ENCODE results near the gene MPO. TPM values are rescaled to one million over a fixed set of nuclear protein-coding genes. Genes with fewer than 3 reads are reported as not detected.

MPO gene
- total and polyA plus RNA-seq, 10 of the 15 experiments (the other 5 are each of a cell fraction or from before 2014, with no cell fraction given): 0.06 to 0.49 (median 0.14) TPM

DNA sequence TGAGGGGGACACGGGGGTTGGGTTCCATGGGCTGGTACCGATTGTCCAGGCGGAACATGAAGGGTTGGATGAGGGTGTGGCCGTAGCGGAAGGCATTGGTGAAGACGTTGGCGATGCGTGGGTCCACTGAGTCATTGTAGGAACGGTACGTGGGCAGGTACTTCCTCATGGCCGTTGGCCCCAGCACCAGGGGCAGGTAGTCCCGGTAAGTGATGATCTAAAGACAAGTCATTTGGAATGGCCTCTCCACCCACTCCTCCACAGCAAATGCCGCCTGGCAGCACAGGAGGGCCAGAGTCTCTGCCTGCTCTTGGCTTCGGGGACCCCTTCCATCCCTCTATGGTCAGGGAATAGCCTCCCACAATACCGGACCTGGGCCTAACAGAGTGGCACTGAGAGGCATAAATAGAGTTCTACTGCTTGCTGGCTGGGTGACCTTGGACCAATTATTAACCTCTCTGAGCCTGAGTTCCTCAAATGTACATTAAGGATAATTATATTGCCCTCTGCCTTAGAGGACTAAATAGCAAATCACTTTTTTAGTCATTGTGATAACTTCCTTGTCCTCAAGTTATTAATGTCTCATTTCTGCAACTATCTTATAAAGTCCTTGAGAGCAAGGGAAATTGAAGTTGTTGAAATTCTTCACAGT is 7.2 kb downstream of the MPO start:
- in situ Hi-C loops (cut with MboI) (no loop called here), intact Hi-C loops (cut with micrococcal nuclease; ENCODE audit: unreplicated experiment) (no loop called here)
- FAIRE-seq (no peak), ATAC-seq (peak; percentile 60), DNase-seq (ENCODE audit: low read depth, low spot score) (no peak)
- H3K4me3 ChIP-seq: no peak overlapping the region
- H2AFZ ChIP-seq (ENCODE audit: control insufficient read depth, low read depth, low read length): no peak overlapping the region
- ChIA-PET RAD21 (ENCODE audit: unreplicated experiment) (no interaction called here), POLR2A (no interaction called here), CTCF (interaction anchor here (1.6 kb wide), 1 partner anchor 30 kb away, joined by 4 read pairs; no protein-coding TSS in a partner anchor), SMC1A (ENCODE audit: uncharacterized antibody, unreplicated experiment) (no interaction called here)
- H3K4me2 ChIP-seq (ENCODE audit: control insufficient read depth, insufficient read depth): no peak overlapping the region
- H3K4me1 ChIP-seq (ENCODE audit: control insufficient read depth, insufficient read depth, low read length): no peaks in the 10 kb centered on the region; the same call in 1 of the 2 replicates
- no peaks in the 10 kb centered on the region; a peak in 1 of 4 replicates for H3K27me3 ChIP-seq (replicated peaks in 1 of 2; ENCODE audit: control insufficient read depth in 2 of 2, insufficient read depth in 2 of 2, low read length in 1 of 2)
- TF ChIP-seq SMARCA5 (IDR thresholded peaks at IDR 0.05) (0 out of 2 replicates have a peak, but pooled peaks have one; percentile 35), IRF4 (IDR thresholded peaks at IDR 0.05; ENCODE audit: low read depth, low read length) (peak; percentile 53; the same call in 1 of the 2 replicates), DPF2 (IDR thresholded peaks at IDR 0.05) (peak; percentile 63; the same call in 1 of the 2 replicates), ATF7 (IDR thresholded peaks at IDR 0.05; ENCODE audit: low read depth) (0 out of 2 replicates have a peak, but pooled peaks have one; percentile 11), RUNX3 (IDR thresholded peaks at IDR 0.05; ENCODE audit: low read length) (peak; percentile 27; the same call in 1 of the 2 replicates), BCL11A (IDR thresholded peaks at IDR 0.05; ENCODE audit: low read depth, low read length) (0 out of 2 replicates have a peak, but pooled peaks have one; percentile 34), POU2F2 (IDR thresholded peaks at IDR 0.05; ENCODE audit: borderline replicate concordance, low read depth, low read length) (no peak), CREM (IDR thresholded peaks at IDR 0.05; ENCODE audit: low read depth) (peak; percentile 24; the same call in 1 of the 2 replicates), RB1 (IDR thresholded peaks at IDR 0.05; ENCODE audit: borderline replicate concordance) (no peak), KDM1A (IDR thresholded peaks at IDR 0.05; ENCODE audit: borderline replicate concordance) (no peak), IKZF1 (conservative IDR thresholded peaks at IDR 0.05) (peak; percentile 51; the same call in 1 of the 2 replicates), JUNB (IDR thresholded peaks at IDR 0.05) (peak; percentile 29; the same call in 1 of the 2 replicates), KAT2A (conservative IDR thresholded peaks at IDR 0.05; ENCODE audit: control insufficient read depth, low read depth, low read length) (no peak), PAX5 (IDR thresholded peaks at IDR 0.05; ENCODE audit: borderline replicate concordance, low read depth, low read length) (peak; percentile 26; the same call in 1 of the 2 replicates)
- TF ChIP-seq, protein P1, sequence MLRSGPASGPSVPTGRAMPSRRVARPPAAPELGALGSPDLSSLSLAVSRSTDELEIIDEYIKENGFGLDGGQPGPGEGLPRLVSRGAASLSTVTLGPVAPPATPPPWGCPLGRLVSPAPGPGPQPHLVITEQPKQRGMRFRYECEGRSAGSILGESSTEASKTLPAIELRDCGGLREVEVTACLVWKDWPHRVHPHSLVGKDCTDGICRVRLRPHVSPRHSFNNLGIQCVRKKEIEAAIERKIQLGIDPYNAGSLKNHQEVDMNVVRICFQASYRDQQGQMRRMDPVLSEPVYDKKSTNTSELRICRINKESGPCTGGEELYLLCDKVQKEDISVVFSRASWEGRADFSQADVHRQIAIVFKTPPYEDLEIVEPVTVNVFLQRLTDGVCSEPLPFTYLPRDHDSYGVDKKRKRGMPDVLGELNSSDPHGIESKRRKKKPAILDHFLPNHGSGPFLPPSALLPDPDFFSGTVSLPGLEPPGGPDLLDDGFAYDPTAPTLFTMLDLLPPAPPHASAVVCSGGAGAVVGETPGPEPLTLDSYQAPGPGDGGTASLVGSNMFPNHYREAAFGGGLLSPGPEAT (IDR thresholded peaks at IDR 0.05; ENCODE audit: low read depth): no peak
- TF ChIP-seq, protein P2, sequence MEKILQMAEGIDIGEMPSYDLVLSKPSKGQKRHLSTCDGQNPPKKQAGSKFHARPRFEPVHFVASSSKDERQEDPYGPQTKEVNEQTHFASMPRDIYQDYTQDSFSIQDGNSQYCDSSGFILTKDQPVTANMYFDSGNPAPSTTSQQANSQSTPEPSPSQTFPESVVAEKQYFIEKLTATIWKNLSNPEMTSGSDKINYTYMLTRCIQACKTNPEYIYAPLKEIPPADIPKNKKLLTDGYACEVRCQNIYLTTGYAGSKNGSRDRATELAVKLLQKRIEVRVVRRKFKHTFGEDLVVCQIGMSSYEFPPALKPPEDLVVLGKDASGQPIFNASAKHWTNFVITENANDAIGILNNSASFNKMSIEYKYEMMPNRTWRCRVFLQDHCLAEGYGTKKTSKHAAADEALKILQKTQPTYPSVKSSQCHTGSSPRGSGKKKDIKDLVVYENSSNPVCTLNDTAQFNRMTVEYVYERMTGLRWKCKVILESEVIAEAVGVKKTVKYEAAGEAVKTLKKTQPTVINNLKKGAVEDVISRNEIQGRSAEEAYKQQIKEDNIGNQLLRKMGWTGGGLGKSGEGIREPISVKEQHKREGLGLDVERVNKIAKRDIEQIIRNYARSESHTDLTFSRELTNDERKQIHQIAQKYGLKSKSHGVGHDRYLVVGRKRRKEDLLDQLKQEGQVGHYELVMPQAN (conservative IDR thresholded peaks at IDR 0.05): no peak
- no peak overlapping the region for H3K27ac ChIP-seq (ENCODE audit: control insufficient read depth, insufficient read depth)
- H3K9me3 ChIP-seq (replicated peaks; ENCODE audit: control insufficient read depth, insufficient read depth, low read length): no peaks in the 10 kb centered on the region
- no peaks in the 10 kb centered on the region for H4K20me1 ChIP-seq (ENCODE audit: control insufficient read depth, insufficient read depth)
- H3K79me2 ChIP-seq (ENCODE audit: control insufficient read depth, insufficient read depth, low read length): no peaks in the 10 kb centered on the region
- H3K36me3 ChIP-seq (ENCODE audit: control insufficient read depth in 2 of 2, insufficient read depth in 2 of 2, low read length in 1 of 2): no peaks in the 10 kb centered on the region
- no peak overlapping the region for H3K9ac ChIP-seq (ENCODE audit: control insufficient read depth, insufficient read depth, low read length)
- under 1% methylated on average over 14 of the region's 15 CpGs for WGBS (ENCODE audit: insufficient coverage, insufficient replicate concordance, low lambda C conversion rate, missing lambda C conversion rate)
- no TSS peak for BruUV-seq (replicated peaks)

Measured in GM12878 (cell line).